Fibroblast of lung (primary cell): ENCODE results near the gene HOXC6.

Source experiments
- CTCF ChIP-seq, 2 donors: IDR thresholded peaks in 1 of 2; conservative IDR thresholded peaks in 1 of 2; 1 replicate in 1 of 2; 2 replicates in 1 of 2; pipeline ENCODE4 v1.5.1; 2011 to 2012; ENCODE audit warnings: low read length in 2 of 2, control low read depth in 1 of 2, inconsistent platforms in 1 of 2, low read depth in 1 of 2, mild to moderate bottlenecking in 1 of 2
- EZH2 ChIP-seq: IDR thresholded peaks from 2 replicates; pipeline ENCODE4 v1.5.1; 2012; ENCODE audit warnings: low read length, control low read depth, mild to moderate bottlenecking; ENCODE audit errors: missing control alignments

DNA sequence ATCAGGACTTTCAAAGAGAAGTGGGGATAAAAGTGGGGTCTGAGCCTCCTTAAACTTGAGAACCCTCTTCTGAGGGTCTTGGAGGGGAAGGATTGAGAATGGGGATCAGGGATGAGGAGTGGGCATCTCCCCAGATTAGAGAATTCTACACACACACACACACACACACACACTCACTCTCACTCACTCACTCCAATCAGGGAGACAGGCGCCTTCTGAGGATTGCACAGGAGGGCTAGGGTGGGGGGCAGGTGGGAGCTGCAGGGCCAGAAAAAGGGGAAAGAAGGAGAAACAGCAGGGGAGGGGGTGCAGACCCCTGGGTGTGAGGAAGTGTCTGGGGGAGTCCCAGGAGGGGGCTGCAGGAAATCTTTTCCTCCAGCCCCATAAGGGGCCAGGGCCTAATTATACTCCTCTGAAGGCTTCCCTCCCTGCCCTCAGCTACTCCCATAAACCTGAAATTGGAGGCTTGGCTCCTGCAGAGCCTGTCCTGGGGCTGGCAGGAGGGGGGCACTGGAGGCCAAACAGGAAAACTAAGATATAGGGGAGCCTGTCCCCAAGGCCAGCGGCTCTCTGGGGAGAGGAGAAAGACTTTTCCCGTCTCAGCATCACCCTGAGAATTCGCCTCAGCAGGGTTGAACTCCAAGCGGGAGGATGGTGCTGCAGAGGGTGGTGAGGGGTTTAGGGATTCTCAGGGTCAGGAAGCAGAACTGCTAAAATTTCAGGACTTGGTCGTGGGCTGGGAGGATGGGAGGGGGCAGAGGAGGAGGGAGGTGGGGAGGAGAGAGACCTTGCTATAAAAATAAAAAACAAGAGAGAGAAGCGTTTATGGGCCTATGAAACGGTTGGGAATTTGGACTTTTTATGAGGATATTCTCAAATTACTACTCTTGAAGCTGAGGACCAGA lies 26.7 kb upstream of the HOXC6 start:
- no peak for TF ChIP-seq CTCF (conservative IDR thresholded peaks at IDR 0.05 in 1 of 2, IDR thresholded peaks at IDR 0.05 in 1 of 2; ENCODE audit: low read depth in 1 of 2, low read length in 2 of 2)
- no peak for TF ChIP-seq EZH2
